ENCODE measurements around the gene ITPK1.

Gene ITPK1

DNA sequence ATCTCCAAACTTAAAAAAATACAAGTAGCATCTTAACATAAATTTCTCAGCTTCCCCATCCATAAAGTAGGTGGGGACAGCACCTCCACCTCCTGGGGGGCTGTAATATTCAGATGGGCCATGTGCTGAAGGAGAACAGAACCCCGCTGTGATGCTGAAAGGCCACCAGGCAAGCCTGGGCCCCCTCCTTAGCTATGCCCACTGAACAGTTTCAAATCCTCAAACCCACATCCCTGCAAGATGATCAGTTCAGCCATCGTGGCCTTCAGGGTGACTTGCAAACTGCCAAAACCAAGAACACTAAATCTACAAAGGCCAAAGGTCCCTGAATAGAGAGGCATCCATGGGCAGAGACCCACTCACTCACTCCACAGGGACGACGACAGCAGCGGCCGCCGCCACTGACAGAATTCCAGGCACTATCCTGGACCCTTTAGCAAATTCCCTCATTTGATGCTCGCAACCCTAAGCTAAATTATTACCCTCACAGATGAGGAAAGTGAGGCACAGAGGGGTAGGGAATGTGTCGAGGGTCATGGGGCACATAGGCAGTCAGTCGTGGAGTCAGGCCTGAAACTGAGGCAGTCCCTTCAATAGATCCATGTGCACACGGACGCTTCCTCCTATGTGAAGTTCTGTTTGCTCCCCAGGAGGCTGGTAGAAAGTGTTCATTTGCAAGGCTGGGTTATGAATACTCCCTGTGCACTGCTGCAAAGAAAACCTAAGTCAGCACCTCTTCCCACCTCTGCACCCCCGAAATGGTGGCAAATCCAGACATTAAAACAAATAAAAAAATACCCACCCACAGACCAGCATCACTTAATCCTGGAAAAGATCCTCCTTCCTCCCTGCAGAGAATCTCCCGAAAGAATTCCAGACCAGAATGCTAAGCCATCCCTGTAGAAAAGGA lies 5.9 kb downstream of the ITPK1 start:
- no peak for ATAC-seq
- TF ChIP-seq TCF4 (CRISPR knock-in tag; IDR thresholded peaks at IDR 0.05; ENCODE audit: borderline replicate concordance), result no peak
- no peak for TF ChIP-seq ZNF565 (CRISPR knock-in tag; conservative IDR thresholded peaks at IDR 0.05; ENCODE audit: low read depth)
- no peak for TF ChIP-seq OSR1 (CRISPR knock-in tag; IDR thresholded peaks at IDR 0.05)
- no peak for TF ChIP-seq ARNTL (CRISPR knock-in tag; IDR thresholded peaks at IDR 0.05; ENCODE audit: borderline replicate concordance, low read depth)
- TF ChIP-seq, protein P1, sequence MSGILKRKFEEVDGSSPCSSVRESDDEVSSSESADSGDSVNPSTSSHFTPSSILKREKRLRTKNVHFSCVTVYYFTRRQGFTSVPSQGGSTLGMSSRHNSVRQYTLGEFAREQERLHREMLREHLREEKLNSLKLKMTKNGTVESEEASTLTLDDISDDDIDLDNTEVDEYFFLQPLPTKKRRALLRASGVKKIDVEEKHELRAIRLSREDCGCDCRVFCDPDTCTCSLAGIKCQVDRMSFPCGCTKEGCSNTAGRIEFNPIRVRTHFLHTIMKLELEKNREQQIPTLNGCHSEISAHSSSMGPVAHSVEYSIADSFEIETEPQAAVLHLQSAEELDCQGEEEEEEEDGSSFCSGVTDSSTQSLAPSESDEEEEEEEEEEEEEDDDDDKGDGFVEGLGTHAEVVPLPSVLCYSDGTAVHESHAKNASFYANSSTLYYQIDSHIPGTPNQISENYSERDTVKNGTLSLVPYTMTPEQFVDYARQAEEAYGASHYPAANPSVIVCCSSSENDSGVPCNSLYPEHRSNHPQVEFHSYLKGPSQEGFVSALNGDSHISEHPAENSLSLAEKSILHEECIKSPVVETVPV (CRISPR knock-in tag; IDR thresholded peaks at IDR 0.05), result no peak
- no peak for TF ChIP-seq ZFP3 (CRISPR knock-in tag; IDR thresholded peaks at IDR 0.05)
- no peak for TF ChIP-seq PPARA (CRISPR knock-in tag; IDR thresholded peaks at IDR 0.05; ENCODE audit: borderline replicate concordance)
- TF ChIP-seq RARB (CRISPR knock-in tag; IDR thresholded peaks at IDR 0.05), result no peak
- no peak for TF ChIP-seq ZC3H10 (CRISPR knock-in tag; IDR thresholded peaks at IDR 0.05)
- no peak for TF ChIP-seq SNAI2 (CRISPR knock-in tag; IDR thresholded peaks at IDR 0.05)
- no peak for TF ChIP-seq TOX (CRISPR knock-in tag; IDR thresholded peaks at IDR 0.05; ENCODE audit: borderline replicate concordance)
- TF ChIP-seq CSDC2 (CRISPR knock-in tag; IDR thresholded peaks at IDR 0.05), result no peak
- TF ChIP-seq, protein P2, sequence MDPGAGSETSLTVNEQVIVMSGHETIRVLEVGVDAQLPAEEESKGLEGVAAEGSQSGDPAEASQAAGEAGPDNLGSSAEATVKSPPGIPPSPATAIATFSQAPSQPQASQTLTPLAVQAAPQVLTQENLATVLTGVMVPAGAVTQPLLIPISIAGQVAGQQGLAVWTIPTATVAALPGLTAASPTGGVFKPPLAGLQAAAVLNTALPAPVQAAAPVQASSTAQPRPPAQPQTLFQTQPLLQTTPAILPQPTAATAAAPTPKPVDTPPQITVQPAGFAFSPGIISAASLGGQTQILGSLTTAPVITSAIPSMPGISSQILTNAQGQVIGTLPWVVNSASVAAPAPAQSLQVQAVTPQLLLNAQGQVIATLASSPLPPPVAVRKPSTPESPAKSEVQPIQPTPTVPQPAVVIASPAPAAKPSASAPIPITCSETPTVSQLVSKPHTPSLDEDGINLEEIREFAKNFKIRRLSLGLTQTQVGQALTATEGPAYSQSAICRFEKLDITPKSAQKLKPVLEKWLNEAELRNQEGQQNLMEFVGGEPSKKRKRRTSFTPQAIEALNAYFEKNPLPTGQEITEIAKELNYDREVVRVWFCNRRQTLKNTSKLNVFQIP (CRISPR knock-in tag; IDR thresholded peaks at IDR 0.05; ENCODE audit: borderline replicate concordance, low read depth), result no peak
- TF ChIP-seq, protein P3, sequence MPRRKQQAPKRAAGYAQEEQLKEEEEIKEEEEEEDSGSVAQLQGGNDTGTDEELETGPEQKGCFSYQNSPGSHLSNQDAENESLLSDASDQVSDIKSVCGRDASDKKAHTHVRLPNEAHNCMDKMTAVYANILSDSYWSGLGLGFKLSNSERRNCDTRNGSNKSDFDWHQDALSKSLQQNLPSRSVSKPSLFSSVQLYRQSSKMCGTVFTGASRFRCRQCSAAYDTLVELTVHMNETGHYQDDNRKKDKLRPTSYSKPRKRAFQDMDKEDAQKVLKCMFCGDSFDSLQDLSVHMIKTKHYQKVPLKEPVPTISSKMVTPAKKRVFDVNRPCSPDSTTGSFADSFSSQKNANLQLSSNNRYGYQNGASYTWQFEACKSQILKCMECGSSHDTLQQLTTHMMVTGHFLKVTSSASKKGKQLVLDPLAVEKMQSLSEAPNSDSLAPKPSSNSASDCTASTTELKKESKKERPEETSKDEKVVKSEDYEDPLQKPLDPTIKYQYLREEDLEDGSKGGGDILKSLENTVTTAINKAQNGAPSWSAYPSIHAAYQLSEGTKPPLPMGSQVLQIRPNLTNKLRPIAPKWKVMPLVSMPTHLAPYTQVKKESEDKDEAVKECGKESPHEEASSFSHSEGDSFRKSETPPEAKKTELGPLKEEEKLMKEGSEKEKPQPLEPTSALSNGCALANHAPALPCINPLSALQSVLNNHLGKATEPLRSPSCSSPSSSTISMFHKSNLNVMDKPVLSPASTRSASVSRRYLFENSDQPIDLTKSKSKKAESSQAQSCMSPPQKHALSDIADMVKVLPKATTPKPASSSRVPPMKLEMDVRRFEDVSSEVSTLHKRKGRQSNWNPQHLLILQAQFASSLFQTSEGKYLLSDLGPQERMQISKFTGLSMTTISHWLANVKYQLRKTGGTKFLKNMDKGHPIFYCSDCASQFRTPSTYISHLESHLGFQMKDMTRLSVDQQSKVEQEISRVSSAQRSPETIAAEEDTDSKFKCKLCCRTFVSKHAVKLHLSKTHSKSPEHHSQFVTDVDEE (CRISPR knock-in tag; IDR thresholded peaks at IDR 0.05), result no peak
- TF ChIP-seq ESRRG (CRISPR knock-in tag; IDR thresholded peaks at IDR 0.05), result no peak
- TF ChIP-seq ISL1 (CRISPR knock-in tag; IDR thresholded peaks at IDR 0.05), result no peak
- TF ChIP-seq, protein P4, sequence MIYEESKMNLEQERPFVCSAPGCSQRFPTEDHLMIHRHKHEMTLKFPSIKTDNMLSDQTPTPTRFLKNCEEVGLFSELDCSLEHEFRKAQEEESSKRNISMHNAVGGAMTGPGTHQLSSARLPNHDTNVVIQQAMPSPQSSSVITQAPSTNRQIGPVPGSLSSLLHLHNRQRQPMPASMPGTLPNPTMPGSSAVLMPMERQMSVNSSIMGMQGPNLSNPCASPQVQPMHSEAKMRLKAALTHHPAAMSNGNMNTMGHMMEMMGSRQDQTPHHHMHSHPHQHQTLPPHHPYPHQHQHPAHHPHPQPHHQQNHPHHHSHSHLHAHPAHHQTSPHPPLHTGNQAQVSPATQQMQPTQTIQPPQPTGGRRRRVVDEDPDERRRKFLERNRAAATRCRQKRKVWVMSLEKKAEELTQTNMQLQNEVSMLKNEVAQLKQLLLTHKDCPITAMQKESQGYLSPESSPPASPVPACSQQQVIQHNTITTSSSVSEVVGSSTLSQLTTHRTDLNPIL (CRISPR knock-in tag; IDR thresholded peaks at IDR 0.05; ENCODE audit: low read depth), result no peak
- TF ChIP-seq, protein P5, sequence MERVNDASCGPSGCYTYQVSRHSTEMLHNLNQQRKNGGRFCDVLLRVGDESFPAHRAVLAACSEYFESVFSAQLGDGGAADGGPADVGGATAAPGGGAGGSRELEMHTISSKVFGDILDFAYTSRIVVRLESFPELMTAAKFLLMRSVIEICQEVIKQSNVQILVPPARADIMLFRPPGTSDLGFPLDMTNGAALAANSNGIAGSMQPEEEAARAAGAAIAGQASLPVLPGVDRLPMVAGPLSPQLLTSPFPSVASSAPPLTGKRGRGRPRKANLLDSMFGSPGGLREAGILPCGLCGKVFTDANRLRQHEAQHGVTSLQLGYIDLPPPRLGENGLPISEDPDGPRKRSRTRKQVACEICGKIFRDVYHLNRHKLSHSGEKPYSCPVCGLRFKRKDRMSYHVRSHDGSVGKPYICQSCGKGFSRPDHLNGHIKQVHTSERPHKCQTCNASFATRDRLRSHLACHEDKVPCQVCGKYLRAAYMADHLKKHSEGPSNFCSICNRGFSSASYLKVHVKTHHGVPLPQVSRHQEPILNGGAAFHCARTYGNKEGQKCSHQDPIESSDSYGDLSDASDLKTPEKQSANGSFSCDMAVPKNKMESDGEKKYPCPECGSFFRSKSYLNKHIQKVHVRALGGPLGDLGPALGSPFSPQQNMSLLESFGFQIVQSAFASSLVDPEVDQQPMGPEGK (CRISPR knock-in tag; IDR thresholded peaks at IDR 0.05; ENCODE audit: borderline replicate concordance), result no peak

DNA sequence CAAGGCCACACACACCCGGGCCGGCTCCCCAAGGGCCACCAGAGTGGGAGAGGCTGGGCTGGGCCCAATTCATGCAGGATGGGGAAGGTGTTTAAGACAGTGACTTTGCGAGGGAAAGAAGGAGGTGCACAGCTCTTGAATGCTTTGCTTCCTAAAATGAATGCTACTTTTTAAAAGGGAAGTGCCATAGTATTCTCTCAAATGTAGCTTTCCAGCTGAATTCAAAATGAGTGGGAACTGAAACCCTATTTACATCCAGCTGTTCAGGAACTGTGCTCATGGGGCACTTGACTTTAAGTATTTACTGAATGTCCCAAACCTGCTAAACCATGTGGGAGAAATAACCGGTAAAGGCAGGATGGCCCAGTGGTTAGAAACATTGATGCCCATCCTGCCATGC lies 7.6 kb downstream of the ITPK1 start:
- ATAC-seq, result no peak
- TF ChIP-seq TCF4 (CRISPR knock-in tag; IDR thresholded peaks at IDR 0.05; ENCODE audit: borderline replicate concordance), result no peak
- TF ChIP-seq, protein P1 (CRISPR knock-in tag; IDR thresholded peaks at IDR 0.05), result no peak
- TF ChIP-seq RARB (CRISPR knock-in tag; IDR thresholded peaks at IDR 0.05), result no peak
- TF ChIP-seq ZFP30 (CRISPR knock-in tag; IDR thresholded peaks at IDR 0.05), result no peak
- TF ChIP-seq, protein P5 (CRISPR knock-in tag; IDR thresholded peaks at IDR 0.05; ENCODE audit: borderline replicate concordance), result no peak
- TF ChIP-seq ISL1 (CRISPR knock-in tag; IDR thresholded peaks at IDR 0.05), result no peak
- no peak for TF ChIP-seq ZNF565 (CRISPR knock-in tag; conservative IDR thresholded peaks at IDR 0.05; ENCODE audit: low read depth)
- no peak for TF ChIP-seq PPARA (CRISPR knock-in tag; IDR thresholded peaks at IDR 0.05; ENCODE audit: borderline replicate concordance)
- no peak for TF ChIP-seq OSR1 (CRISPR knock-in tag; IDR thresholded peaks at IDR 0.05)
- no peak for TF ChIP-seq ZFP3 (CRISPR knock-in tag; IDR thresholded peaks at IDR 0.05)
- TF ChIP-seq, protein P4 (CRISPR knock-in tag; IDR thresholded peaks at IDR 0.05; ENCODE audit: low read depth), result no peak
- TF ChIP-seq, protein P2 (CRISPR knock-in tag; IDR thresholded peaks at IDR 0.05; ENCODE audit: borderline replicate concordance, low read depth), result no peak
- TF ChIP-seq CSDC2 (CRISPR knock-in tag; IDR thresholded peaks at IDR 0.05), result no peak
